GM23338 (cell line): ENCODE measurements around the gene STRN4. TPM values are rescaled to one million over a fixed set of nuclear protein-coding genes. Genes with fewer than 3 reads are reported as not detected.

Experiments
- ATAC-seq: fragments of 200-7000 bp; cut with Tn5 transposase; 3 replicates; pipeline ENCODE4 v1.9.1; 2020
- DNase-seq: peaks from one replicate; pipeline ENCODE4 v3.0.0-alpha.2; 2015; ENCODE audit warnings: low spot score
- H2AFZ ChIP-seq: fragments of 200-600 bp; sonication (generic); 2 replicates; pipeline ENCODE4 v1.8.0; 2016; ENCODE audit warnings: antibody characterized with exemption, mild to moderate bottlenecking, moderate library complexity
- H3F3A ChIP-seq: fragments of 200-600 bp; sonication (generic); replicated peaks from 2 replicates; pipeline ENCODE4 v1.8.0; 2017; ENCODE audit warnings: antibody characterized with exemption, mixed run types, low read depth
- H3K27ac ChIP-seq: fragments of 200-600 bp; sonication (generic); 2 replicates; pipeline ENCODE4 v1.6.1; 2016; ENCODE audit warnings: low read depth
- H3K27me3 ChIP-seq: fragments of 200-600 bp; sonication (generic); 2 replicates; pipeline ENCODE4 v1.8.0; 2016; ENCODE audit warnings: mild to moderate bottlenecking, mixed run types, moderate library complexity; ENCODE audit not compliant: insufficient read depth
- H3K36me3 ChIP-seq: fragments of 200-600 bp; sonication (generic); 2 replicates; pipeline ENCODE4 v1.8.0; 2016; ENCODE audit warnings: mild to moderate bottlenecking; ENCODE audit not compliant: insufficient read depth
- H3K4me1 ChIP-seq: fragments of 200-600 bp; sonication (generic); 2 replicates; pipeline ENCODE4 v1.8.0; 2016; ENCODE audit warnings: mild to moderate bottlenecking, moderate library complexity; ENCODE audit not compliant: insufficient read depth
- H3K4me2 ChIP-seq: fragments of 200-600 bp; sonication (generic); 2 replicates; pipeline ENCODE4 v1.7.1; 2017; ENCODE audit warnings: mixed run types
- H3K4me3 ChIP-seq: fragments of 200-600 bp; sonication (generic); 2 replicates; pipeline ENCODE4 v1.6.1; 2016; ENCODE audit warnings: mixed run types
- H3K79me2 ChIP-seq: fragments of 200-600 bp; sonication (generic); replicated peaks from 2 replicates; pipeline ENCODE4 v1.8.0; 2017; ENCODE audit warnings: mild to moderate bottlenecking; ENCODE audit not compliant: insufficient read depth
- H3K9me2 ChIP-seq: fragments of 200-600 bp; sonication (generic); 2 replicates; pipeline ENCODE4 v1.8.0; 2017; ENCODE audit not compliant: insufficient read depth
- H4K20me1 ChIP-seq: fragments of 200-600 bp; sonication (generic); replicated peaks from 2 replicates; pipeline ENCODE4 v1.8.0; 2017; ENCODE audit warnings: mild to moderate bottlenecking; ENCODE audit not compliant: insufficient read depth
- H3K27ac Mint-ChIP-seq: 2 replicates; pipeline ENCODE4 v1.8.0; 2020; ENCODE audit warnings: inconsistent platforms, mild to moderate bottlenecking, moderate library complexity, mixed read lengths
- H3K27me3 Mint-ChIP-seq: 3 replicates; pipeline ENCODE4 v1.8.0; 2022; ENCODE audit warnings: low read depth, mild to moderate bottlenecking, moderate library complexity, mixed read lengths, inconsistent platforms; ENCODE audit not compliant: insufficient read depth, poor library complexity
- H3K36me3 Mint-ChIP-seq: 3 replicates; pipeline ENCODE4 v1.8.0; 2021; ENCODE audit warnings: low read depth, mild to moderate bottlenecking, inconsistent platforms, moderate library complexity, mixed read lengths
- H3K4me1 Mint-ChIP-seq: 3 replicates; pipeline ENCODE4 v1.8.0; 2020; ENCODE audit warnings: mild to moderate bottlenecking, inconsistent platforms, mixed read lengths
- H3K4me3 Mint-ChIP-seq: 3 replicates; pipeline ENCODE4 v1.8.0; 2021; ENCODE audit warnings: moderate library complexity, mild to moderate bottlenecking, inconsistent platforms, mixed read lengths
- H3K9me3 Mint-ChIP-seq: 3 replicates; pipeline ENCODE4 v1.8.0; 2020; ENCODE audit warnings: moderate library complexity, mild to moderate bottlenecking, inconsistent platforms, mixed read lengths
- CREB1 ChIP-seq: fragments of 250-450 bp; sonication (Bioruptor Pico); IDR thresholded peaks from 2 replicates; pipeline ENCODE4 v1.5.0; 2020; ENCODE audit warnings: low read depth, mild to moderate bottlenecking, moderate library complexity
- EZH2 ChIP-seq: fragments of 200-600 bp; sonication (generic); IDR thresholded peaks from one replicate; pipeline ENCODE4 v1.8.0; 2017; ENCODE audit warnings: antibody characterized with exemption, mild to moderate bottlenecking, low read depth; ENCODE audit not compliant: unreplicated experiment
- EZH2phosphoT487 ChIP-seq: fragments of 200-600 bp; sonication (generic); IDR thresholded peaks from one replicate; pipeline ENCODE4 v1.8.1; 2018; ENCODE audit warnings: antibody characterized with exemption; ENCODE audit not compliant: unreplicated experiment
- JUNB ChIP-seq: IDR thresholded peaks from one replicate; pipeline ENCODE4 v1.6.1; 2016; ENCODE audit warnings: antibody characterized with exemption; ENCODE audit not compliant: unreplicated experiment
- NANOG ChIP-seq: IDR thresholded peaks from 2 replicates; pipeline ENCODE4 v1.6.1; 2016; ENCODE audit warnings: antibody characterized with exemption, borderline replicate concordance
- POLR2AphosphoS5 ChIP-seq: IDR thresholded peaks from 2 replicates; pipeline ENCODE4 v1.6.1; 2016; ENCODE audit warnings: antibody characterized with exemption, low read depth
- STAT1 ChIP-seq: IDR thresholded peaks from one replicate; pipeline ENCODE4 v1.6.1; 2016; ENCODE audit warnings: antibody characterized with exemption; ENCODE audit not compliant: unreplicated experiment
- ZNF114 ChIP-seq: fragments of 250-450 bp; sonication (Bioruptor Pico); IDR thresholded peaks from 2 replicates; pipeline ENCODE4 v1.5.0; 2020; ENCODE audit warnings: mild to moderate bottlenecking, moderate library complexity
- ZNF331 ChIP-seq: fragments of 250-450 bp; sonication (Bioruptor Pico); IDR thresholded peaks from 2 replicates; pipeline ENCODE4 v1.5.0; 2020; ENCODE audit warnings: low read depth, mild to moderate bottlenecking, moderate library complexity
- polyA plus RNA-seq: library from polyadenylated mRNA; unstranded; fragments of >200 nt; fragmentation: Nextera tagmentation; extraction: Ambion mirVana; gene quantifications from 2 replicates; pipeline ENCODE4 v1.2.1, GENCODE V29; 2016
- total RNA-seq: library from RNA; depleted of rRNA; stranded (reverse); fragments of >200 nt; shearing (Covaris generic); gene quantifications from 2 replicates; pipeline ENCODE4 v1.2.3, GENCODE V29; 2014
- TF ChIP-seq, protein P1 (sequence below): fragments of 250-450 bp; sonication (Bioruptor Pico); IDR thresholded peaks from 2 replicates; pipeline ENCODE4 v1.5.0; 2020; ENCODE audit warnings: mild to moderate bottlenecking, moderate library complexity
- TF ChIP-seq, protein P2 (sequence below), 2 experiments: fragments of 200-600 bp in 1 of 2; sonication (generic) in 1 of 2; conservative IDR thresholded peaks; 2 replicates each; pipeline versions ENCODE4 v1.5.1 to v1.6.1; 2016 to 2017; ENCODE audit warnings: antibody characterized with exemption in 2 of 2, low read depth in 2 of 2, mild to moderate bottlenecking in 2 of 2, moderate library complexity in 1 of 2
- TF ChIP-seq, protein P3 (sequence below): IDR thresholded peaks from 2 replicates; pipeline ENCODE4 v1.6.1; 2016; ENCODE audit warnings: antibody characterized with exemption
- TF ChIP-seq, protein P4 (sequence below): IDR thresholded peaks from one replicate; pipeline ENCODE4 v1.6.1; 2018; ENCODE audit warnings: antibody characterized with exemption; ENCODE audit not compliant: unreplicated experiment

STRN4 gene
- total and polyA plus RNA-seq, 2 experiments from 2014 or later, result 62.1 to 140 TPM

DNA sequence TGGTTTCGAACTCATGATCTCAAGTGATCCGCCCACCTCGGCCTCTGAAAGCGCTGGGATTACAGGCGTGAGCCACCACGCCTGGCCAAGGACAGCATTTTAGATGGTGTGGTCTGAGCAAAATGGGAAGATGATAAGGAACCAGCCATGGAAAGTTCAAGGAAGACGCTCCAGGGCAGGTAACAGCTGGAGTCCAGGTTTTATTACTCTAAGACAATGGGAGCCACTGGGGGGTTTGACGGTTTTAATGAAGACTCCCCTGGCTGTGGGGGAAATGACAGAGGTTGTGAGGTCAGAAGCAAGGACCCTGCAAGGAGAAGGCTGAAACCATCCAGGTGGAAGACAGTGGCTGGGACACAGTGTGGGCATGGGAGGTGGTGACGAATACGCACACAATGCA, 50.2 kb downstream of the STRN4 start:
- ATAC-seq (no peak), DNase-seq (no peak)
- Histone ChIP-seq H3K4me2 (no peak overlapping the region), H3K36me3 (peaks cover 75% of the 10 kb centered on the region), H3K4me3 (no peak overlapping the region), H4K20me1 (peaks cover 30% of the 10 kb centered on the region), H3K27ac (no peak overlapping the region), H3K9me2 (no peaks in the 10 kb centered on the region), H3K27me3 (no peaks in the 10 kb centered on the region), H3K79me2 (0 out of 2 replicates have a peak, but pooled peaks cover 3% of the 10 kb centered on the region), H2AFZ (no peak overlapping the region), H3F3A (peaks cover 7% of the 10 kb centered on the region; the same call in 1 of the 2 replicates), H3K4me1 (peaks cover 4% of the 10 kb centered on the region; the same call in 1 of the 2 replicates)
- H3K4me1 Mint-ChIP-seq, result peaks cover 10% of the 10 kb centered on the region
- no peak for TF ChIP-seq POLR2AphosphoS5
- no peak for TF ChIP-seq CREB1 (CRISPR knock-in tag)
- TF ChIP-seq ZNF114 (CRISPR knock-in tag), result no peak
- TF ChIP-seq, protein P1, sequence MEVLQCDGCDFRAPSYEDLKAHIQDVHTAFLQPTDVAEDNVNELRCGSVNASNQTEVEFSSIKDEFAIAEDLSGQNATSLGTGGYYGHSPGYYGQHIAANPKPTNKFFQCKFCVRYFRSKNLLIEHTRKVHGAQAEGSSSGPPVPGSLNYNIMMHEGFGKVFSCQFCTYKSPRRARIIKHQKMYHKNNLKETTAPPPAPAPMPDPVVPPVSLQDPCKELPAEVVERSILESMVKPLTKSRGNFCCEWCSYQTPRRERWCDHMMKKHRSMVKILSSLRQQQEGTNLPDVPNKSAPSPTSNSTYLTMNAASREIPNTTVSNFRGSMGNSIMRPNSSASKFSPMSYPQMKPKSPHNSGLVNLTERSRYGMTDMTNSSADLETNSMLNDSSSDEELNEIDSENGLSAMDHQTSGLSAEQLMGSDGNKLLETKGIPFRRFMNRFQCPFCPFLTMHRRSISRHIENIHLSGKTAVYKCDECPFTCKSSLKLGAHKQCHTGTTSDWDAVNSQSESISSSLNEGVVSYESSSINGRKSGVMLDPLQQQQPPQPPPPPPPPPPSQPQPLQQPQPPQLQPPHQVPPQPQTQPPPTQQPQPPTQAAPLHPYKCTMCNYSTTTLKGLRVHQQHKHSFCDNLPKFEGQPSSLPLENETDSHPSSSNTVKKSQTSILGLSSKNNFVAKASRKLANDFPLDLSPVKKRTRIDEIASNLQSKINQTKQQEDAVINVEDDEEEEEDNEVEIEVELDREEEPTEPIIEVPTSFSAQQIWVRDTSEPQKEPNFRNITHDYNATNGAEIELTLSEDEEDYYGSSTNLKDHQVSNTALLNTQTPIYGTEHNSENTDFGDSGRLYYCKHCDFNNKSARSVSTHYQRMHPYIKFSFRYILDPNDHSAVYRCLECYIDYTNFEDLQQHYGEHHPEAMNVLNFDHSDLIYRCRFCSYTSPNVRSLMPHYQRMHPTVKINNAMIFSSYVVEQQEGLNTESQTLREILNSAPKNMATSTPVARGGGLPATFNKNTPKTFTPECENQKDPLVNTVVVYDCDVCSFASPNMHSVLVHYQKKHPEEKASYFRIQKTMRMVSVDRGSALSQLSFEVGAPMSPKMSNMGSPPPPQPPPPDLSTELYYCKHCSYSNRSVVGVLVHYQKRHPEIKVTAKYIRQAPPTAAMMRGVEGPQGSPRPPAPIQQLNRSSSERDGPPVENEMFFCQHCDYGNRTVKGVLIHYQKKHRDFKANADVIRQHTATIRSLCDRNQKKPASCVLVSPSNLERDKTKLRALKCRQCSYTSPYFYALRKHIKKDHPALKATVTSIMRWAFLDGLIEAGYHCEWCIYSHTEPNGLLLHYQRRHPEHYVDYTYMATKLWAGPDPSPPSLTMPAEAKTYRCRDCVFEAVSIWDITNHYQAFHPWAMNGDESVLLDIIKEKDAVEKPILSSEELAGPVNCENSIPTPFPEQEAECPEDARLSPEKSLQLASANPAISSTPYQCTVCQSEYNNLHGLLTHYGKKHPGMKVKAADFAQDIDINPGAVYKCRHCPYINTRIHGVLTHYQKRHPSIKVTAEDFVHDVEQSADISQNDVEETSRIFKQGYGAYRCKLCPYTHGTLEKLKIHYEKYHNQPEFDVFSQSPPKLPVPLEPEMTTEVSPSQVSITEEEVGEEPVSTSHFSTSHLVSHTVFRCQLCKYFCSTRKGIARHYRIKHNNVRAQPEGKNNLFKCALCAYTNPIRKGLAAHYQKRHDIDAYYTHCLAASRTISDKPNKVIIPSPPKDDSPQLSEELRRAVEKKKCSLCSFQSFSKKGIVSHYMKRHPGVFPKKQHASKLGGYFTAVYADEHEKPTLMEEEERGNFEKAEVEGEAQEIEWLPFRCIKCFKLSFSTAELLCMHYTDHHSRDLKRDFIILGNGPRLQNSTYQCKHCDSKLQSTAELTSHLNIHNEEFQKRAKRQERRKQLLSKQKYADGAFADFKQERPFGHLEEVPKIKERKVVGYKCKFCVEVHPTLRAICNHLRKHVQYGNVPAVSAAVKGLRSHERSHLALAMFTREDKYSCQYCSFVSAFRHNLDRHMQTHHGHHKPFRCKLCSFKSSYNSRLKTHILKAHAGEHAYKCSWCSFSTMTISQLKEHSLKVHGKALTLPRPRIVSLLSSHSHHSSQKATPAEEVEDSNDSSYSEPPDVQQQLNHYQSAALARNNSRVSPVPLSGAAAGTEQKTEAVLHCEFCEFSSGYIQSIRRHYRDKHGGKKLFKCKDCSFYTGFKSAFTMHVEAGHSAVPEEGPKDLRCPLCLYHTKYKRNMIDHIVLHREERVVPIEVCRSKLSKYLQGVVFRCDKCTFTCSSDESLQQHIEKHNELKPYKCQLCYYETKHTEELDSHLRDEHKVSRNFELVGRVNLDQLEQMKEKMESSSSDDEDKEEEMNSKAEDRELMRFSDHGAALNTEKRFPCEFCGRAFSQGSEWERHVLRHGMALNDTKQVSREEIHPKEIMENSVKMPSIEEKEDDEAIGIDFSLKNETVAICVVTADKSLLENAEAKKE, result no peak
- no peak for TF ChIP-seq NANOG
- no peak for TF ChIP-seq EZH2phosphoT487
- TF ChIP-seq STAT1, result no peak
- TF ChIP-seq, protein P2, sequence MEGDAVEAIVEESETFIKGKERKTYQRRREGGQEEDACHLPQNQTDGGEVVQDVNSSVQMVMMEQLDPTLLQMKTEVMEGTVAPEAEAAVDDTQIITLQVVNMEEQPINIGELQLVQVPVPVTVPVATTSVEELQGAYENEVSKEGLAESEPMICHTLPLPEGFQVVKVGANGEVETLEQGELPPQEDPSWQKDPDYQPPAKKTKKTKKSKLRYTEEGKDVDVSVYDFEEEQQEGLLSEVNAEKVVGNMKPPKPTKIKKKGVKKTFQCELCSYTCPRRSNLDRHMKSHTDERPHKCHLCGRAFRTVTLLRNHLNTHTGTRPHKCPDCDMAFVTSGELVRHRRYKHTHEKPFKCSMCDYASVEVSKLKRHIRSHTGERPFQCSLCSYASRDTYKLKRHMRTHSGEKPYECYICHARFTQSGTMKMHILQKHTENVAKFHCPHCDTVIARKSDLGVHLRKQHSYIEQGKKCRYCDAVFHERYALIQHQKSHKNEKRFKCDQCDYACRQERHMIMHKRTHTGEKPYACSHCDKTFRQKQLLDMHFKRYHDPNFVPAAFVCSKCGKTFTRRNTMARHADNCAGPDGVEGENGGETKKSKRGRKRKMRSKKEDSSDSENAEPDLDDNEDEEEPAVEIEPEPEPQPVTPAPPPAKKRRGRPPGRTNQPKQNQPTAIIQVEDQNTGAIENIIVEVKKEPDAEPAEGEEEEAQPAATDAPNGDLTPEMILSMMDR (conservative IDR thresholded peaks at IDR 0.05; ENCODE audit: low read depth in 2 of 2), result no peak
- no peak for TF ChIP-seq ZNF331 (CRISPR knock-in tag)
- no peak for TF ChIP-seq JUNB
- TF ChIP-seq, protein P3, sequence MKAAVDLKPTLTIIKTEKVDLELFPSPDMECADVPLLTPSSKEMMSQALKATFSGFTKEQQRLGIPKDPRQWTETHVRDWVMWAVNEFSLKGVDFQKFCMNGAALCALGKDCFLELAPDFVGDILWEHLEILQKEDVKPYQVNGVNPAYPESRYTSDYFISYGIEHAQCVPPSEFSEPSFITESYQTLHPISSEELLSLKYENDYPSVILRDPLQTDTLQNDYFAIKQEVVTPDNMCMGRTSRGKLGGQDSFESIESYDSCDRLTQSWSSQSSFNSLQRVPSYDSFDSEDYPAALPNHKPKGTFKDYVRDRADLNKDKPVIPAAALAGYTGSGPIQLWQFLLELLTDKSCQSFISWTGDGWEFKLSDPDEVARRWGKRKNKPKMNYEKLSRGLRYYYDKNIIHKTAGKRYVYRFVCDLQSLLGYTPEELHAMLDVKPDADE, result no peak
- TF ChIP-seq, protein P4, sequence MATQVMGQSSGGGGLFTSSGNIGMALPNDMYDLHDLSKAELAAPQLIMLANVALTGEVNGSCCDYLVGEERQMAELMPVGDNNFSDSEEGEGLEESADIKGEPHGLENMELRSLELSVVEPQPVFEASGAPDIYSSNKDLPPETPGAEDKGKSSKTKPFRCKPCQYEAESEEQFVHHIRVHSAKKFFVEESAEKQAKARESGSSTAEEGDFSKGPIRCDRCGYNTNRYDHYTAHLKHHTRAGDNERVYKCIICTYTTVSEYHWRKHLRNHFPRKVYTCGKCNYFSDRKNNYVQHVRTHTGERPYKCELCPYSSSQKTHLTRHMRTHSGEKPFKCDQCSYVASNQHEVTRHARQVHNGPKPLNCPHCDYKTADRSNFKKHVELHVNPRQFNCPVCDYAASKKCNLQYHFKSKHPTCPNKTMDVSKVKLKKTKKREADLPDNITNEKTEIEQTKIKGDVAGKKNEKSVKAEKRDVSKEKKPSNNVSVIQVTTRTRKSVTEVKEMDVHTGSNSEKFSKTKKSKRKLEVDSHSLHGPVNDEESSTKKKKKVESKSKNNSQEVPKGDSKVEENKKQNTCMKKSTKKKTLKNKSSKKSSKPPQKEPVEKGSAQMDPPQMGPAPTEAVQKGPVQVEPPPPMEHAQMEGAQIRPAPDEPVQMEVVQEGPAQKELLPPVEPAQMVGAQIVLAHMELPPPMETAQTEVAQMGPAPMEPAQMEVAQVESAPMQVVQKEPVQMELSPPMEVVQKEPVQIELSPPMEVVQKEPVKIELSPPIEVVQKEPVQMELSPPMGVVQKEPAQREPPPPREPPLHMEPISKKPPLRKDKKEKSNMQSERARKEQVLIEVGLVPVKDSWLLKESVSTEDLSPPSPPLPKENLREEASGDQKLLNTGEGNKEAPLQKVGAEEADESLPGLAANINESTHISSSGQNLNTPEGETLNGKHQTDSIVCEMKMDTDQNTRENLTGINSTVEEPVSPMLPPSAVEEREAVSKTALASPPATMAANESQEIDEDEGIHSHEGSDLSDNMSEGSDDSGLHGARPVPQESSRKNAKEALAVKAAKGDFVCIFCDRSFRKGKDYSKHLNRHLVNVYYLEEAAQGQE, result no peak
- no peak for TF ChIP-seq EZH2
- H3K36me3 Mint-ChIP-seq, result peaks cover 87% of the 10 kb centered on the region
- H3K9me3 Mint-ChIP-seq, result no peaks in the 10 kb centered on the region
- no peak overlapping the region for H3K27ac Mint-ChIP-seq
- H3K27me3 Mint-ChIP-seq, result peaks cover 11% of the 10 kb centered on the region
- peak overlapping the region; percentile 39; the same call in 1 of the 3 replicates for H3K4me3 Mint-ChIP-seq
